ENCODE data around the gene COL6A3. TPM values are rescaled to one million over a fixed set of nuclear protein-coding genes. Genes with fewer than 3 reads are reported as not detected.
A peak's percentile ranks its signal among the peaks of the same experiment; 100 is the strongest.

COL6A3 gene
- total RNA-seq, 1 donor from 2014 or later: 156 TPM

- no peaks in the 10 kb centered on the region for H3K36me3 ChIP-seq
- H3K4me3 ChIP-seq: no peak overlapping the region
- H3K27ac ChIP-seq: peak overlapping the region; percentile 95 to 99
- intact Hi-C loops (cut with DNase I): no loop called here
- H3K4me1 ChIP-seq: peaks cover 24 to 37% of the 10 kb centered on the region in 2 donors
- no peaks in the 10 kb centered on the region for H3K9me3 ChIP-seq
- TF ChIP-seq, protein P1, sequence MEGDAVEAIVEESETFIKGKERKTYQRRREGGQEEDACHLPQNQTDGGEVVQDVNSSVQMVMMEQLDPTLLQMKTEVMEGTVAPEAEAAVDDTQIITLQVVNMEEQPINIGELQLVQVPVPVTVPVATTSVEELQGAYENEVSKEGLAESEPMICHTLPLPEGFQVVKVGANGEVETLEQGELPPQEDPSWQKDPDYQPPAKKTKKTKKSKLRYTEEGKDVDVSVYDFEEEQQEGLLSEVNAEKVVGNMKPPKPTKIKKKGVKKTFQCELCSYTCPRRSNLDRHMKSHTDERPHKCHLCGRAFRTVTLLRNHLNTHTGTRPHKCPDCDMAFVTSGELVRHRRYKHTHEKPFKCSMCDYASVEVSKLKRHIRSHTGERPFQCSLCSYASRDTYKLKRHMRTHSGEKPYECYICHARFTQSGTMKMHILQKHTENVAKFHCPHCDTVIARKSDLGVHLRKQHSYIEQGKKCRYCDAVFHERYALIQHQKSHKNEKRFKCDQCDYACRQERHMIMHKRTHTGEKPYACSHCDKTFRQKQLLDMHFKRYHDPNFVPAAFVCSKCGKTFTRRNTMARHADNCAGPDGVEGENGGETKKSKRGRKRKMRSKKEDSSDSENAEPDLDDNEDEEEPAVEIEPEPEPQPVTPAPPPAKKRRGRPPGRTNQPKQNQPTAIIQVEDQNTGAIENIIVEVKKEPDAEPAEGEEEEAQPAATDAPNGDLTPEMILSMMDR (IDR thresholded peaks at IDR 0.05): no peak
- DNase-seq (ENCODE audit: low spot score in 2 of 2): no peak
- H3K27me3 ChIP-seq: no peaks in the 10 kb centered on the region
Measured at GRCh38 chr2:237316339-237316738, 97.6 kb downstream of the COL6A3 start.

GRCh38 chr2:237315829-237316225, 98.1 kb downstream of the COL6A3 start:
- no peak for DNase-seq (ENCODE audit: low spot score in 2 of 2)
- peaks cover 23 to 33% of the 10 kb centered on the region in 2 donors for H3K4me1 ChIP-seq
- TF ChIP-seq, protein P1 (IDR thresholded peaks at IDR 0.05): no peak
- H3K9me3 ChIP-seq: no peaks in the 10 kb centered on the region
- H3K4me3 ChIP-seq: no peak overlapping the region
- H3K36me3 ChIP-seq: no peaks in the 10 kb centered on the region
- H3K27ac ChIP-seq: peak overlapping the region; percentile 95 to 99
- H3K27me3 ChIP-seq: no peaks in the 10 kb centered on the region
- intact Hi-C loops (cut with DNase I): loop anchor here (1.0 to 2.0 kb wide), 2 partner anchors 25 to 97 kb away; no protein-coding TSS in a partner anchor

GRCh38 chr2:237315170-237315828, 98.7 kb downstream of the COL6A3 start:
- H3K27me3 ChIP-seq: no peaks in the 10 kb centered on the region
- H3K4me3 ChIP-seq: peak overlapping the region in 1 of 2 donors; percentile 26
- intact Hi-C loops (cut with DNase I): loop anchor here (1.0 to 2.0 kb wide), 2 partner anchors 24 to 98 kb away; no protein-coding TSS in a partner anchor
- TF ChIP-seq, protein P1 (IDR thresholded peaks at IDR 0.05): peak; percentile 43 to 77 (median 75)
- no peaks in the 10 kb centered on the region for H3K36me3 ChIP-seq
- DNase-seq (ENCODE audit: low spot score in 2 of 2): peak; percentile 69 to 96
- H3K4me1 ChIP-seq: peaks cover 19 to 31% of the 10 kb centered on the region in 2 donors
- peak overlapping the region; percentile 95 to 99 for H3K27ac ChIP-seq
- H3K9me3 ChIP-seq: no peaks in the 10 kb centered on the region

DNA sequence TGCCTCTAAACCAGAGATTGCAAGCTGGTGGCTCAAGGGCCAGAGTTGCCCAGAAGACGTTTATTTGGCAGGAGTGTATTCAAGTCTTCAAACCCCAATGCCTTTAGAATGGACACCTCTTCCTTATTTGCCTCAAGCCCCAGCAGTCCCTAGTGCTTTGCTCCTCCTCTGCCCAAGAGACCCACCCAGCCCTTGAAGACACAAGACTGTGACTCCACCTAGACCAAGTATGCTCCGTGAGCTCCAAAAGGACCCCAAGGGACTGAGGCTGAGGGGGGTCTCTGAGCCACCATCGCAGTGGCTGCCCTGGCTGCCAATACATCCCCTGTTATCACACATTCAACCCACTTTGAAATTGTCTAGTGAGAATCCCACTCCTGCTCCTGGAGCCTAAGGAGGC, 99.3 kb downstream of the COL6A3 start:
- no peaks in the 10 kb centered on the region for H3K27me3 ChIP-seq
- no peak for DNase-seq (ENCODE audit: low spot score in 2 of 2)
- intact Hi-C loops (cut with DNase I): loop anchor here (1.0 to 2.0 kb wide), 2 partner anchors 23 to 98 kb away; no protein-coding TSS in a partner anchor
- H3K27ac ChIP-seq: peak overlapping the region; percentile 95 to 99
- peaks cover 19 to 32% of the 10 kb centered on the region in 2 donors for H3K4me1 ChIP-seq
- TF ChIP-seq, protein P1 (IDR thresholded peaks at IDR 0.05): no peak
- H3K4me3 ChIP-seq: no peak overlapping the region
- H3K9me3 ChIP-seq: no peaks in the 10 kb centered on the region
- no peaks in the 10 kb centered on the region for H3K36me3 ChIP-seq

GRCh38 chr2:237314198-237314597, 99.8 kb downstream of the COL6A3 start:
- Histone ChIP-seq H3K4me3 (no peak overlapping the region), H3K27me3 (no peaks in the 10 kb centered on the region), H3K36me3 (no peaks in the 10 kb centered on the region), H3K9me3 (no peaks in the 10 kb centered on the region), H3K27ac (peak overlapping the region; percentile 95 to 99), H3K4me1 (peaks cover 19 to 35% of the 10 kb centered on the region in 2 donors)
- DNase-seq (ENCODE audit: low spot score in 2 of 2): no peak
- intact Hi-C loops (cut with DNase I): loop anchor here (2.0 kb wide), 1 partner anchor 99 kb away; no protein-coding TSS in a partner anchor
- TF ChIP-seq, protein P1 (IDR thresholded peaks at IDR 0.05): no peak
